HG02870 (cell line): ENCODE measurements around the gene GLB1L.
"Not testable (repeated sequence)": the region's sequence is repeated elsewhere in the genome, so short reads cannot be mapped to it uniquely, and the experiment has no call there.

ENCODE experiments used
- ATAC-seq: cut with Tn5 transposase; IDR thresholded peaks from one replicate; pipeline ENCODE4 v1.9.1; 2021; ENCODE audit warnings: mild to moderate bottlenecking, moderate library complexity; ENCODE audit not compliant: unreplicated experiment

GLB1L gene

GRCh38 chr2:219209236-219210195, 35.7 kb downstream of the GLB1L start:
- ATAC-seq = no peak

GRCh38 chr2:219207884-219208740, 37.1 kb downstream of the GLB1L start:
- no peak for ATAC-seq

DNA sequence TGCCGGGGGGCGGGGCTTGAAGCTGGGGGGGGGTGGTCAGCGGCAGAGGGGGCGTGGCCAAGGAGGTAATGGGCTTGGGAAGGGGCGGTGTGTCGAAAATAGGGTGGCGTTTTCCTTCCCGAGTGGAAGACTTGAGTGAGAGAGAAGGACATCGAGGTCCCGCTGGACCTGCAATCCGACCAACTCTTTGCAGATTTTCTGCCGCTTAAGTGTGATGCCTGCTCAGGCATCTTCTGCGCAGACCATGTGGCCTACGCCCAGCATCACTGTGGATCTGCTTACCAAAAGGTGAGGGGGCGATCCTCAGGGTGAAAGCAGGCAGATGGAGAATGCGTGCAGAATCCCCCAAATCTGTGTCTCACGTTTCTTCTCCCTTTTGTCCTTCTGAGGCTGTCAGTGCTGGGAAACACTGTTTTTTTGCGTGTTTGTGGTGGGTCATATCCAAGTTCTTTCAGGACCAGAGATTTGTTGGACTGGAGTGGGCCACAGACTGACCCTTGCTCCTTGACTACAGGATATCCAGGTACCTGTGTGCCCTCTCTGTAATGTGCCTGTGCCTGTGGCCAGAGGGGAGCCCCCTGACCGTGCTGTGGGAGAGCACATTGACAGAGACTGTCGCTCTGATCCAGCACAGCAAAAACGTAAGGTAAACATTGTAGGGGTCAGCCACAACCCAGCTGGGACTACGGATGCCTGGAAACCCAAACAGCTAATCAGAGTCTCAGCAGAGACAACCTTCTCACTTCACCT, 37.9 kb downstream of the GLB1L start:
- ATAC-seq = no peak

GRCh38 chr2:219206328-219207133, 38.7 kb downstream of the GLB1L start, which contains the start of gene ZFAND2B:
Gene ZFAND2B (plus strand): TSS chr2:219206782. CDS start chr2:219206988, 206 bp downstream.
- peak; percentile 97 for ATAC-seq

- no peak for ATAC-seq
Measured at GRCh38 chr2:219205981-219206327, 39.3 kb downstream of the GLB1L start.

- no peak for ATAC-seq
Measured at GRCh38 chr2:219205165-219205538, 40.1 kb downstream of the GLB1L start.

GRCh38 chr2:219204425-219205164, 40.6 kb downstream of the GLB1L start:
- no peak for ATAC-seq

GRCh38 chr2:219201331-219201730, 43.9 kb downstream of the GLB1L start:
- ATAC-seq = not testable (repeated sequence)

DNA sequence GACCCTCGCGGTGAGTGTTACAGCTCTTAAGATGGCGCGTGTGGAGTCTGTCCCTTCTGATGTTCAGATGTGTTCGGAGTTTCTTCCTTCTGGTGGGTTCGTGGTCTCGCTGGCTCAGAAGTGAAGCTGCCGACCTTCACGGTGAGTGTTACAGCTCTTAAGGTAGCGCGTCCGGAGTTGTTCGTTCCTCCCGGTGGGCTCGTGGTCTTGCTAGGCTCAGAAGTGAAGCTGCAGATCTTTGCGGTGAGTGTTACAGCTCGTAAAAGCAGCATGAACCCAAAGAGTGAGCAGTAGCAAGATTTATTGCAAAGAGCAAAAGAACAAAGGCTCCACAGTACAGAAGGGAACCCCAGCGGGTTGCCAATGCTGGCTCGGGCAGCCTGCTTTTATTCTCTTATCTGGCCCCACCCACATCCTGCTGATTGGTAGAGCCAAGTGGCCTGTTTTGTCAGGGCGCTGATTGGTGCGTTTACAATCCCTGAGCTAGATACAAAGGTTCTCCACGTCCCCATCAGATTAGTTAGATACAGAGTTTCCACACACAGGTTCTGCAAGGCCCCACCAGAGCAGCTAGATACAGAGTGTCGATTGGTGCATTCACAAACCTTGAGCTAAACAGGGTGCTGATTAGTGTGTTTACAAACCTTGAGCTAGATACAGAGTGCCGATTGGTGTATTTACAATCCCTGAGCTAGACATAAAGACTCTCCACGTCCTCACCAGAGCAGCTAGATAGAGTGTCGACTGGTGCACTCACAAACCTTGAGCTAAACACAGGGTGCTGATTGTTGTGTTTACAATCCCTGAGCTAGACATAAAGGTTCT, 44.5 kb downstream of the GLB1L start:
- ATAC-seq = not testable (repeated sequence)

GRCh38 chr2:219199470-219200211, 45.6 kb downstream of the GLB1L start:
- no peak for ATAC-seq

DNA sequence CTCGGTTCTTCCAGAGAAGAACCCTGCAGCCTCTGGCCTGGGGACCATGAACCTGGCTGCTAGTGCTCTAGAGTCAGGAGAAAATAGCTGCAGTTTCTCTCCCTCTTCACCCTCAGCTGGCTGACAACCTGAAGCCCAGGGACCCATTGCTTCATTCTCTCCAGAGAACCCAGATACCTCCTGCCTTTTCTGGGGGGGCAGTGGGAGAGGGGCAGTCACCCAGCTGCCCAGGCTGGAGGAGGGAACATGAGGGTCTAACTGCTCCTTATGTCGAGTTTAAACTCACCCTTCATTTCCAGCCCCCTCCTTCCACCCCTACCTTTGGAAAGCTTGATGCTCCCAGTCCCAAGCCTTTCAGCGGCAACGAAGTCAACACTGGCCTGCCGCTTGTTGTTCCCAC, 46.3 kb downstream of the GLB1L start:
- no peak for ATAC-seq

DNA sequence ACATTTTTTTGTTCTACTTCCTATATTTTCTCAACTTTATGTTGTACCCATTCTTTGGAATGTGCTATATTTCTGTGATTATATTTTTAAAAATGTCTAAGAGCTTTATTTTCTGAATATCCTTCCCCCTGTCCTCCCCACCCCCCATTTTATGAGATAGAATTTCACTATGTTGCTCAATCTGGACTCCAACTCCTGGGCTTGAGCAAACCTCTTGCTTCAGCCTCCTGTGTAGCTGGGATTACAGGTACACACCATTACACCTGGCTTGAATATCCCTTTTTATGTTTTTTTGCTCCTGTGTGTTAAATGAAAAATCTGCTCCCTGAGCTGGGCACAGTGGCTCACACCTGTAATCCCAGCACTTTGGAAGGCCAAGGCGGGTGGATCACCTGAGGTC, 47.9 kb downstream of the GLB1L start:
- no peak for ATAC-seq

GRCh38 chr2:219186754-219187456, 58.3 kb downstream of the GLB1L start:
- ATAC-seq = peak; percentile 45
